Stimulated activated naive B cell treated with anti-CD40 and anti-IgM and Interleukin-4, amounts not matched to agents 10 μg/mL and 1 μg/mL and 100 μg/mL, for 72 hours (primary cell): ENCODE results near the gene GZF1.

Experiments
- ATAC-seq, 2 donors: fragments of 150-1000 bp; cut with Tn5 transposase; replicated peaks; 2 replicates each; pipeline ENCODE4 v1.10.0; 2021; ENCODE audit warnings: moderate library complexity in 1 of 2
- DNase-seq: peaks from one replicate; pipeline ENCODE4 v3.0.0; 2021
- H3K27ac Mint-ChIP-seq: one replicate; pipeline ENCODE4 v1.8.0; 2022; ENCODE audit warnings: mild to moderate bottlenecking, mixed read lengths
- H3K27me3 Mint-ChIP-seq, 2 donors: one replicate each; pipeline ENCODE4 v1.8.0; 2022; ENCODE audit warnings: mixed read lengths in 2 of 2
- H3K36me3 Mint-ChIP-seq, 2 donors: one replicate each; pipeline ENCODE4 v1.8.0; 2022; ENCODE audit warnings: mixed read lengths in 2 of 2, mild to moderate bottlenecking in 1 of 2
- H3K4me1 Mint-ChIP-seq, 2 donors: one replicate each; pipeline ENCODE4 v1.8.0; 2022; ENCODE audit warnings: mixed read lengths in 2 of 2, mild to moderate bottlenecking in 1 of 2
- H3K4me3 Mint-ChIP-seq, 2 donors: one replicate each; pipeline ENCODE4 v1.8.0; 2022; ENCODE audit warnings: mild to moderate bottlenecking in 2 of 2, mixed read lengths in 2 of 2, moderate library complexity in 1 of 2
- H3K9me3 Mint-ChIP-seq, 2 donors: one replicate each; pipeline ENCODE4 v1.8.0; 2022; ENCODE audit warnings: mixed read lengths in 2 of 2, mild to moderate bottlenecking in 1 of 2

The GZF1 gene

DNA sequence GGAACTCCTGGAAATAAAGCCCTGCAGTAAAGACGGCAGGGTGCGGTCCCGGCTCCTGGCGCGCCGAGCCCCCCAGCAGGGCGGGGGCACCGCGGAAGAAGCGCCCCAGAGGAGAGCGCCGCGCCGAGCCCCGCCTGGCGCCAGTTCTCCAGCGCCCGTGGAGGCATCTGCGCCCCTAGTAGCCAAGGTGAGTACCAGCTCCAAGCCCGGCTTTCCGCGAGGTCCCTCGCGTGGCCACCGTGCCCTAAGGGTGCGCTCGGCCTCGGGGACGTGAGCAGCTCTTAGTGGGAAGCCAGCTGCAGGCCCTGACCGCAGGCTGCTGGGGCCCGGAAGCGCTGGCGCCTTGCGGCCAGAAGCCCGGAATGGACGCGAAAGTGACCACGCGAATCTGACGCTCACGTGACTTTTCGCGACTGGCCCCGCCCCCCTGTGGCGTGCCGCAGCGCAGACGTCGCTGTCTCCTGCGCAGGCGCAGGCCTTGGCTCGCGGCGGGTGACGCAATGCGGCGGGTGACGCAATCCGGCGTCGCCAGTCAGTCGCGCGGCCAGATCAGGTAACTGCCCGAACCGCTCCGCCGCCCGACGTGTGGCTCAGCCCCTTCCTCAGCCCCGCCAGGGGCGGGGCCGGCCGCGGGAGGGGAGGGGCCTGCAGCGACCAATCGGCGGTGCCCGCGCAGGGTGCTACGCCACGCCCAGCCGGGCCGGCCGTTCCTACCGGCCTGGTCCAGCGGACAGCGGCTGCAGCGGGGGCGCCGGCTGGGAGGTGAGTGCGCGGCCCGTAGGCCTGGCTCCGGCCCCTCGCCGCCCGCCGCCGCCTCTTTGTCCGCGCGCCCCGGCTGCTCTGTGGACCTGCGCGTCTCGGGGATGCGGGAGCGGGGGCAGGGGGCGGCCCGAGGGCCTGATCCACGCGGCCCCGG is at the start of gene GZF1:
TSS of gene GZF1 (plus strand) at position 707 of the 916 bp plus-strand sequence. CDS start 2,202 bp downstream, outside the sequence.
- peaks cover 29 to 54% of the 10 kb centered on the region in 2 donors for H3K4me1 Mint-ChIP-seq
- H3K27me3 Mint-ChIP-seq: no peaks in the 10 kb centered on the region
- peak within 1 kb of the TSS; percentile 98 for H3K27ac Mint-ChIP-seq
- H3K36me3 Mint-ChIP-seq: peaks cover 17 to 26% of the 10 kb centered on the region in 2 donors
- DNase-seq: peak; percentile 99
- peaks cover 0 to 2% of the 10 kb centered on the region in 2 donors for H3K9me3 Mint-ChIP-seq
- peak within 1 kb of the TSS; percentile 95 for H3K4me3 Mint-ChIP-seq
- peak; percentile 77 to 79 for ATAC-seq

DNA sequence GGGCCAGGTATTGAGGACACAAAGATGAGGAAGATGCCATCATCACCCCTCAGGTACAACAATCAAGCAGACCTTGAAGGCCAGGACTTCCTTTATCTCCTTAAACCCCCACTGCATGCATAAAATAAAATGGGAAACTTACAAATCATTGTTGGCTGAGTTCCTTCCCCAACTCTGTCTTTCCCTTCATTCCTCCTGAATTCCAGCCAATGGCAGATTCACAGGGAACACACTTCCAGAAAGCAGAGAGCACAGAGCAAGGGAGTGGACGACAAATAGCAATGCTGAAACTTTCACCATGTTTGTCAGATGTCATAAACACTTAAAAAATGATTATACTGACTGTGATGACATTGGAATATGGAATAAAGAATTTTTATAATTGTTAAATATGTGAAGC is 48.7 kb upstream of the GZF1 start:
- Mint-ChIP-seq H3K27me3 (peaks cover 17 to 24% of the 10 kb centered on the region in 2 donors), H3K27ac (no peak overlapping the region), H3K4me1 (no peaks in the 10 kb centered on the region), H3K36me3 (peaks cover 0 to 2% of the 10 kb centered on the region in 2 donors), H3K9me3 (no peaks in the 10 kb centered on the region), H3K4me3 (no peak overlapping the region)
- DNase-seq (no peak), ATAC-seq (no peak)

DNA sequence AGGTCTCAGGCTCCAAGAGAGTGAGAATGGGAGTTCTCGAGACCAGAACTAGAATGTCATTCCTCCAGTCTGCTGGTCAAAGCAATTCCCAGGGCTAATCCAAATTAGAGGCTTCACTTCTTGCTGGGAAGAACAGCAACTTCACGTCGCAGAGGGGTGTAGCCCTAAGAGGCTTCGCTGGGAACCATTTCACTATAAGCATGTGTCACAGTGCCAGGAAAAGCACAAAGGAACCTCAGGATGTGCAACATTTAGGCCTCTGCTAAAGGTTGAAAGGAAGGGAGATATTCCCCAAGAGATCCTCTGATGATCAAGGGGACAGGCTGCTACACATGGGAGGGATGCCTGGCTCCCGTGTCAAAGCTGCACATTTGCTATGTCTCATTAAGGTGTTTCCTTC is 47.3 kb upstream of the GZF1 start:
- no peak for ATAC-seq
- no peak for DNase-seq
- Mint-ChIP-seq H3K27me3 (peaks cover 16 to 24% of the 10 kb centered on the region in 2 donors), H3K9me3 (no peaks in the 10 kb centered on the region), H3K36me3 (no peaks in the 10 kb centered on the region), H3K4me1 (no peaks in the 10 kb centered on the region), H3K27ac (no peak overlapping the region), H3K4me3 (no peak overlapping the region)

DNA sequence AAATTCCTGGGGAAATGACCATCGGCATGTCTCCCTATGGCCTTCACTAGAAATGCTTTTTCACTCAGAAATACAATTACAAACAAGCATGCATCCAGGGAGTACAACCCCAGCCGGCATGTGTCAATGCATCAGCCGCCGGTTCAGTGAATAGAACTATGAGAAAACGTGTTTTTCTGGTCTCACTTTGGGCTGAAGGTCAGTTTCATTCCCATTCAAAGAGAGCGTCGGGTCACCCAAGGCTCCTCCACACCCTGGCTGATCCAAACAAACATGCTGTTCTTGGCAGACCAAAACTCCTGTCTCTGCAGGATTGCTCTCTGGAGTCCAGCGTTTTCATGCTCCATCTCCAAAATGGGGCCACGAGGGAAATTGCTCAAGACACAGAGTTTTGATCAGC is 46.9 kb upstream of the GZF1 start:
- no peak overlapping the region for H3K27ac Mint-ChIP-seq
- H3K36me3 Mint-ChIP-seq: no peaks in the 10 kb centered on the region
- H3K4me3 Mint-ChIP-seq: no peak overlapping the region
- DNase-seq (no peak), ATAC-seq (no peak)
- H3K27me3 Mint-ChIP-seq: peaks cover 12 to 24% of the 10 kb centered on the region in 2 donors
- H3K4me1 Mint-ChIP-seq: no peaks in the 10 kb centered on the region
- no peaks in the 10 kb centered on the region for H3K9me3 Mint-ChIP-seq

DNA sequence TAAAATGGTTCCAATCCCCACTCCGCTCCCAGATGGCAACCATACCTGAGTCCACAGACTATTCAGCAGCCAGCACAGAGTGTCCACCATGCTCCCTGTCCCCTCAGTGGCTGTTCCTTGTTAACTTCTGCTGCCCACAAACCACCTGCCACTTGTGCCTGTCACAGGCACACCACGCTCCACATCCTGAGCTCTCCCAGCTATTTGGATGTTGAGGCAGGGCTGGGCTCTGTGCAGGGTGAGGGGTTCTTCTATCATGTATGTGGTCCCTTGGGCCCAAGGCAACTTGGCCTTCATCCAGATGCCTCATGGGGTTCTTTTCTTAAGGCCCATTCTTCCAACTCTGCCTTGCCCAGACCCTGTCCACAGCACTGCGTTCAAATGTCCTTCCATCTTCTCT is 45.4 kb upstream of the GZF1 start:
- H3K27ac Mint-ChIP-seq: no peak overlapping the region
- H3K36me3 Mint-ChIP-seq: peaks cover 7 to 9% of the 10 kb centered on the region in 2 donors
- ATAC-seq (no peak), DNase-seq (no peak)
- H3K27me3 Mint-ChIP-seq: peaks cover 3 to 20% of the 10 kb centered on the region in 2 donors
- no peaks in the 10 kb centered on the region for H3K4me1 Mint-ChIP-seq
- peaks cover 0 to 3% of the 10 kb centered on the region in 2 donors for H3K9me3 Mint-ChIP-seq
- no peak overlapping the region for H3K4me3 Mint-ChIP-seq

DNA sequence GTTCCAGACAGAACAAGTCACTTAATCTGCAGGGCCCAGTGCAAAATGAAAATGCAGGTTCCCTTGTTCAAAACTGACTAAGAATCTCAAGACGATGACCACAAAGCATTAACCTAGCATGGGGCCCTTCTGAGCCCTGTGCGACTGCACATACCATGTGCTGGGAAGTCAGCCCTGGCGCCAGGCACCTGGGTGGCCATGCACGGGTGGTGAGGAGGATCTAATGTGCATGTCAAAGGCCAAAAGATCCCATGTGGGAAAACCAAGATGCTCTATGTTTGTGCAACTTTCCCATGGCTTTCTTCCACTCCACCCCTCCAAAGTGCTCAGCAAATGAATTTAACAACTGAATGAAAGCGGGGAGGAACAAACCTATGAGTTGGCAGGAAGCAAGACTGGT is 44.9 kb upstream of the GZF1 start:
- Mint-ChIP-seq H3K36me3 (peaks cover 7 to 12% of the 10 kb centered on the region in 2 donors), H3K9me3 (peaks cover 0 to 3% of the 10 kb centered on the region in 2 donors), H3K27ac (no peak overlapping the region), H3K27me3 (peaks cover 0 to 18% of the 10 kb centered on the region in 2 donors), H3K4me3 (no peak overlapping the region), H3K4me1 (no peaks in the 10 kb centered on the region)
- ATAC-seq: no peak
- DNase-seq: no peak

DNA sequence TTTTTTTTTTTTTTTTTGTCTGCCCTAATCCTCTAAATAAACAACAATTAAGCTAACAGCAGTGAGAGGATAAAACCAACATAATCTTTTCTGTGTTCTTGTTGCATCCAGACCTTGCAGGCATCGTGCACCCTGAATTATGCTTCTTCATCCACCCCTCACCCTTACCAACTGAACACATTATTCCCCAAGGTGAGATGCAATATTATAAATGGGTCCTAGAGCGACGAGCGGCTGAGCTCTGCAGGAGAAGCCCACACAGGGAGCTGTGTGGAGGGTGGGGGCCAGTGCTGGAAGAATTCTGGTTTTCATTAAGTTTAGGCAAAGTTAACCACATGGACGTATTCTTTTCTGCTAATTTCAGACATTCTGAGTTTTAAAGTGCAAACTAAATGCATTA is 43.6 kb upstream of the GZF1 start:
- H3K4me3 Mint-ChIP-seq: no peak overlapping the region
- peaks cover 7 to 13% of the 10 kb centered on the region in 2 donors for H3K36me3 Mint-ChIP-seq
- no peak overlapping the region for H3K27ac Mint-ChIP-seq
- peaks cover 0 to 18% of the 10 kb centered on the region in 2 donors for H3K27me3 Mint-ChIP-seq
- ATAC-seq: no peak
- DNase-seq: no peak
- H3K4me1 Mint-ChIP-seq: no peaks in the 10 kb centered on the region
- peaks cover 0 to 3% of the 10 kb centered on the region in 2 donors for H3K9me3 Mint-ChIP-seq

DNA sequence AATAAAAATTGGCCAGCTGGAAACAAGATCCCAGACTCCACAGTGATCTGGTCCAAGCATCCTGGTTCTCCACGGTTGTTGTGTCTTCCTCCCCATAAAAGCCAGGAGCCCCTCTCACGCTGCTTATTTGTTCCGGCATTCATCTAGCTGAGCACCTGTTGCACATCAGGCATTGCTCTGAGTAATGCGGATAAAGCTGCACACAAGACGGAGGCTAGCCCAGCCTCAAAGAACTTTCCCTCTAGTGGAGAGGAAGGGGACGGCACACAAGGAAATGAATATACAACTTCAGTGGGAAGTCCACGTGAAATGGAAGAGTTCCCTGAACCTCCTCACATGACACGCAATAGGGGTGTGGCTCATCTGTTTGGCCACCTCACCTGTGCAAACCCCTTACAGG is 41.7 kb upstream of the GZF1 start:
- H3K4me3 Mint-ChIP-seq: no peak overlapping the region
- no peak overlapping the region for H3K27ac Mint-ChIP-seq
- H3K4me1 Mint-ChIP-seq: no peaks in the 10 kb centered on the region
- no peak for DNase-seq
- peaks cover 4 to 17% of the 10 kb centered on the region in 2 donors for H3K27me3 Mint-ChIP-seq
- peaks cover 7 to 15% of the 10 kb centered on the region in 2 donors for H3K36me3 Mint-ChIP-seq
- ATAC-seq: no peak
- peaks cover 0 to 3% of the 10 kb centered on the region in 2 donors for H3K9me3 Mint-ChIP-seq

DNA sequence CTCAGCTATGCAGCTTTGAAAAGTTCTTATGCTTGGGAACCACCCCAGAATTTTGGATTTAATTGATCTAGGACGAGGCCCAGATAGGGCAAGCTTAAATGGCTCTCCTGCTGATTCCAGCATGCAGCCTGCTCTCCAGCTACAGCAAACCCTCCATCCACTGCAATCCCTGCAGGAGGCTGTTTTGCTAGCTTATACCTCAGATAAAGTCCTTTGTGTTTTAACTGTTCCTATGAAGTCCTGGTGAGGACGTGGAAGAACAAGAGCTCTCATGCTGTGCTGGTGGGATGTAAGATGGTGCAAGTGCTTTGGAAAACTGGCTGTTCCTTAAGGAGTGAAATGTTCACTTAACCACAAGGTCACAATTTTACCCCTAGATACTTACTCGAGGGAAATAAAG is 36.9 kb upstream of the GZF1 start:
- peaks cover 0 to 3% of the 10 kb centered on the region in 2 donors for H3K9me3 Mint-ChIP-seq
- DNase-seq (no peak), ATAC-seq (no peak)
- no peak overlapping the region for H3K27ac Mint-ChIP-seq
- H3K4me3 Mint-ChIP-seq: no peak overlapping the region
- peaks cover 10 to 23% of the 10 kb centered on the region in 2 donors for H3K36me3 Mint-ChIP-seq
- peaks cover 4 to 6% of the 10 kb centered on the region in 2 donors for H3K27me3 Mint-ChIP-seq
- H3K4me1 Mint-ChIP-seq: no peaks in the 10 kb centered on the region

DNA sequence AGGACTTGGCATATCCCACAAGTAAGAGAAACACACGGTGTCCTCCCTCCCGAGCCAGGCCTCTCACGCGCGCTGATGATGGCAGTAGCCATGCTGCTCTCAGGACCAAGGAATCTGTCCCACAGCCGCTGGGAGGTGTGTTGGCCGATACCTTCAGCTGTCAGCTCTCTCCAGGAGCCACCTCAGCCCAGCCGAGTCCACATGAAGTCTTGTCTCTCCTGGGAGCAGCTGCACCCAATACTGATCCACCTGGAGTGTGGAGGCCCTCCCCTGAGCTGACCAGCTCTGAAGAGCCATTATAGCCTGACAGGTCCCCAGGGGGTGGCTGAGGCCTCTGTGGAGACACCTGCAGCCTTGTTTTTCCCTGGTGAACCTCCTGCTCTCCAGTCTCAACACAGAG is 35.2 kb upstream of the GZF1 start:
- peaks cover 0 to 2% of the 10 kb centered on the region in 2 donors for H3K9me3 Mint-ChIP-seq
- no peak for ATAC-seq

DNA sequence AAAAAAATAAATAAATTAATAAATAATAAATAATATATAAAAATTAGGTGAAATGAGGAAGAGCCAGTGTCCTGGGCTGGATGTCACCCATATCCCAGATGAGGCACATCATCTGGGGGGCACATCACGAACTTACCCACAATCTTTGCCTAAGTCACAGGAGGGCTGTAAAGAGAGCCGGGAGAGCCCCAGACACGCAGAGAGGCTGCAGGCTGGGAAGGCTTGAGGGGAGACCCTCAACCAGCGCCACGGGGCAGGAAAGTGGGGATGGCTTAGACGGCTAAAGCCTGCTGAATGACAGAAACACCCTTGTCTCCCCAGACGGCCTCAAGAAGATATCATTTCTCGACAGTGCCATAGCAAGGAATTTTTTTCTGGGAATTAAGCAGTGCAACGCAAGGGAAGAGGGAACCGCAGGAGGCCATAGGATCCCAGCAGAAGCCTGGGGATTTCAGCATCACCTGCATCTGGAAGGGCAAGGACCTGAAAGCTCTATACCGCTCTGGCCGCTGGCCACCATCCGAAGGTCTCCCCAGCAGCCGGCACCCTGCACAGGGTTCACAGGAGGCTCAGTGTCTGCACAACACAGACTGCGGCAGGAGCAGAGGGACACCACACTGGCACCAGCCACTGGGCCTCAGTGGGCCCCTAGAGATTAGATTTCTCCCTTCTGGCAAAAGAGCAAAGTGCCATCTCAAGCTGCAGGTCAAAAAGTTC is 34.2 kb upstream of the GZF1 start:
- Mint-ChIP-seq H3K27me3 (peaks cover 0 to 4% of the 10 kb centered on the region in 2 donors), H3K27ac (no peak overlapping the region), H3K4me3 (no peak overlapping the region), H3K36me3 (peaks cover 6 to 16% of the 10 kb centered on the region in 2 donors), H3K9me3 (peaks cover 0 to 2% of the 10 kb centered on the region in 2 donors), H3K4me1 (peaks cover 12 to 18% of the 10 kb centered on the region in 2 donors)
- ATAC-seq: no peak
- DNase-seq: no peak

More for the DNA sequence above, 35.2 kb upstream of the GZF1 start:
- DNase-seq: no peak
- Mint-ChIP-seq H3K4me3 (no peak overlapping the region), H3K27me3 (peaks cover 0 to 4% of the 10 kb centered on the region in 2 donors), H3K27ac (no peak overlapping the region), H3K36me3 (peaks cover 6 to 19% of the 10 kb centered on the region in 2 donors), H3K4me1 (peaks cover 4 to 8% of the 10 kb centered on the region in 2 donors)

DNA sequence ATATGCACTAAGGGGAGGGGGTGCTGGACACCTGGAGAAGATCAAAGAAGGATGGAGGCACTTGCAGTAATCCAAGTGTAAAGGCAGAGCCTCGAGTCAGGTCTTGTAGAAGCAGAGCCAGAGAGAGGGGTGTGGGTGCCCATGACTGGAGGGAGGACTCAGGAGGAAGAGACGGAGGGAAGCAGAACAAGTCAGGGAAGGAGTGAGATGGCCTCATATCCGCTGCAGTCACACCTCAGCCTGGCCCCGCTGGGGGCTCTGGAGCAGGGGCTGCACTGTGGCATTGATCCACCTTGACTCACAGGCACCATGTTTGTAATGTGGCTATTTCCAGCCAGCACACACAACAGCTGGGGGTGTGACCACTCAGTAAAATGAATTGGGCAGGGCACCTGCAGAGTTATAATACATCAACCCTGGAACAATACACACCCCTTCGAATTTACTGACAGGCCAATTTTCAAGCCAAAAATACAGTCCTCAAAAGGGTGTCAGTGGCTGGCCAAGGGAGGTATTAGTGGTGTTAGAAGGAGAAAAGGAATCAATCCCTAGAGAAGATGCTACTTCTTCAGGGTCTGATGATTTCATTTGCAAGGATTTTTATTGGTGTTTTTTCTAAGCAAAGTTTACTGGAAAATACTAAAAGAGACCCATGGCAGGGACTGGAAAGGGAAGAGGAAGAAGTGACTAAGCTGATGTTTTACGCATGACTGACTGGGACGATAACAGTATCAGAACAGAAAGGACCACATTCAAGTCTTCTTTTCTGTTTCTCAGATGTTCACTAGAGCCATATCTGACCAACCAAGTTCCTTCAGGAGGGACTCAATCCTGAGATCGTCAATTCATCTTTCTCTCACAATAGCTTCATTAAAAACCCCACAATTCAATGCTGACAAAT is 30.3 kb upstream of the GZF1 start:
- Mint-ChIP-seq H3K27ac (peak overlapping the region; percentile 27), H3K9me3 (peaks cover 0 to 2% of the 10 kb centered on the region in 2 donors), H3K27me3 (no peaks in the 10 kb centered on the region), H3K4me3 (no peak overlapping the region), H3K4me1 (peaks cover 18 to 30% of the 10 kb centered on the region in 2 donors), H3K36me3 (peaks cover 6 to 20% of the 10 kb centered on the region in 2 donors)
- ATAC-seq: peak; percentile 49 to 65
- DNase-seq: no peak

DNA sequence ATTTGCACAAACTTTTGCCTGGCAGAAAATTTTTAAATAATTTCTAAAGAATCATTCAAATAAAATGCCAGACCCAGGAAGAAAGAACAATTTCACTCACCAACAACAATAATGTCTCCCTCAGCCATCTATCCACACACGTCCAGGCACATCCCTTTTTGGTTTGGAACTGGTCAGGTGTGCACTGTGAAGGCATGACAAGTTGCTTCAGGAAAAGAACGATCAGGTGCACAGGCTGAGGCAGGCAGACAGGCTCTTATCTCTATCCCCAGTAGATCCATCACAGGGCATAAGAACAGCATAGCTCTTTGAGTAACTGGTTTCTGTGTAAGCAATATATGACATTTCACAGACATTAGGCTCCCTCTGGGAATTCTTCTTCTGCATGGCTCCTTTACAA is 29.5 kb upstream of the GZF1 start:
- Mint-ChIP-seq H3K9me3 (peaks cover 0 to 2% of the 10 kb centered on the region in 2 donors), H3K4me1 (peaks cover 19 to 30% of the 10 kb centered on the region in 2 donors), H3K27me3 (no peaks in the 10 kb centered on the region), H3K4me3 (no peak overlapping the region), H3K27ac (no peak overlapping the region), H3K36me3 (peaks cover 6 to 20% of the 10 kb centered on the region in 2 donors)
- DNase-seq (no peak), ATAC-seq (no peak)
